ENCODE measurements around the gene SPATA13. TPM values are rescaled to one million over a fixed set of nuclear protein-coding genes. Genes with fewer than 3 reads are reported as not detected.
"Not testable (repeated sequence)": the region's sequence is repeated elsewhere in the genome, so short reads cannot be mapped to it uniquely, and the experiment has no call there.

Gene SPATA13
- total RNA-seq, 1 experiment from 2014 or later: 14.1 TPM

DNA sequence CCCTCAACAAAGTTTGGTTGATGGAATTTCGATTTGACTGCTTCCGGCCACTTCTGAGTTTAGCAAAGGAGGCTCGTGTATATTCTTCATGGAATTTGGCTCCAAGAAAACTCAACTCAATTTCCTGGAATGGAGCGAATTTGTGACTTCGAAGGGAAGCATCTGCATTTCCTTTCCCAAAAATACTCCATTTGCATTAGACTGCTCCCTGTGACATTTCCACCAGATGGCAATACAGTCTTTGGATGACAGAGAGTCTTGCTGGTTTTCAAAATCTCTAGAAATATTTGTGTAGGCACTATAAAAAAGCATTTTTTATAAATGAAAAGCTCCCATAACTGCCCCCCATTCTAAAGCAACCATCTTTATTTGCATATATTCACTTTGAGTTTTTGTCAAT is 152.9 kb downstream of the SPATA13 start:
- no peaks in the 10 kb centered on the region for H3K9me3 ChIP-seq (ENCODE audit: control insufficient read depth, low read depth, low read length)
- no peak overlapping the region for H3K27ac ChIP-seq (ENCODE audit: insufficient read length, low read depth, low read length)
- no peaks in the 10 kb centered on the region for H3K23me2 ChIP-seq (ENCODE audit: insufficient read length, low read depth, low read length, poor library complexity, severe bottlenecking)
- H3K9ac ChIP-seq (ENCODE audit: extremely low read depth, insufficient read length, low read length): no peak overlapping the region
- no peak overlapping the region for H2BK5ac ChIP-seq (ENCODE audit: insufficient read length, low read length)
- H2BK120ac ChIP-seq (ENCODE audit: low read depth, low read length, poor library complexity, severe bottlenecking): no peak overlapping the region
- no CpG with 5 or more reads among the region's 5 CpGs for WGBS (ENCODE audit: extremely low coverage, insufficient read length, low lambda C conversion rate)
- H2BK15ac ChIP-seq (ENCODE audit: low read depth, low read length): no peak overlapping the region
- H2AFZ ChIP-seq (ENCODE audit: low read length): no peak overlapping the region
- no peak overlapping the region for H2BK12ac ChIP-seq (ENCODE audit: insufficient read length, low read depth, low read length)
- no peak overlapping the region for H2BK20ac ChIP-seq (ENCODE audit: low read depth, low read length, poor library complexity, severe bottlenecking)
- no peak overlapping the region for H3K23ac ChIP-seq (ENCODE audit: insufficient read length, low read depth, low read length)
- H3K14ac ChIP-seq (ENCODE audit: insufficient read depth, low read length): no peak overlapping the region
- no peaks in the 10 kb centered on the region for H3K4me1 ChIP-seq (ENCODE audit: insufficient read depth, low read length)
- H3K4me3 Mint-ChIP-seq: no peak overlapping the region
- no peak overlapping the region for H4K91ac ChIP-seq (ENCODE audit: insufficient read length, low read depth, low read length)
- peaks cover 0 to 5% (median 0%) of the 10 kb centered on the region in 3 experiments; a peak in 2 of 7 replicates for H3K36me3 Mint-ChIP-seq (ENCODE audit: insufficient read depth in 1 of 3, low read depth in 3 of 3)
- H3K27me3 Mint-ChIP-seq (ENCODE audit: low read depth): no peaks in the 10 kb centered on the region; the same call in 1 of the 2 replicates
- DNase-seq: no peak
- H3K27me3 ChIP-seq (ENCODE audit: insufficient read depth, low read length): no peaks in the 10 kb centered on the region
- no peak overlapping the region for H3K56ac ChIP-seq (ENCODE audit: insufficient read length, low read depth, low read length)
- TF ChIP-seq, protein P1, sequence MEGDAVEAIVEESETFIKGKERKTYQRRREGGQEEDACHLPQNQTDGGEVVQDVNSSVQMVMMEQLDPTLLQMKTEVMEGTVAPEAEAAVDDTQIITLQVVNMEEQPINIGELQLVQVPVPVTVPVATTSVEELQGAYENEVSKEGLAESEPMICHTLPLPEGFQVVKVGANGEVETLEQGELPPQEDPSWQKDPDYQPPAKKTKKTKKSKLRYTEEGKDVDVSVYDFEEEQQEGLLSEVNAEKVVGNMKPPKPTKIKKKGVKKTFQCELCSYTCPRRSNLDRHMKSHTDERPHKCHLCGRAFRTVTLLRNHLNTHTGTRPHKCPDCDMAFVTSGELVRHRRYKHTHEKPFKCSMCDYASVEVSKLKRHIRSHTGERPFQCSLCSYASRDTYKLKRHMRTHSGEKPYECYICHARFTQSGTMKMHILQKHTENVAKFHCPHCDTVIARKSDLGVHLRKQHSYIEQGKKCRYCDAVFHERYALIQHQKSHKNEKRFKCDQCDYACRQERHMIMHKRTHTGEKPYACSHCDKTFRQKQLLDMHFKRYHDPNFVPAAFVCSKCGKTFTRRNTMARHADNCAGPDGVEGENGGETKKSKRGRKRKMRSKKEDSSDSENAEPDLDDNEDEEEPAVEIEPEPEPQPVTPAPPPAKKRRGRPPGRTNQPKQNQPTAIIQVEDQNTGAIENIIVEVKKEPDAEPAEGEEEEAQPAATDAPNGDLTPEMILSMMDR (conservative IDR thresholded peaks at IDR 0.05): peak; percentile 32; the same call in 1 of the 3 replicates
- H3K4me1 Mint-ChIP-seq: 0 out of 4 replicates have a peak, but pooled peaks cover 0 to 2% of the 10 kb centered on the region in 2 experiments
- H3K18ac ChIP-seq (ENCODE audit: insufficient read length, low read depth, low read length): no peak overlapping the region
- H3K4me2 ChIP-seq (ENCODE audit: insufficient read depth, insufficient read length, low read length): no peak overlapping the region
- no peaks in the 10 kb centered on the region for H3K79me2 ChIP-seq (ENCODE audit: insufficient read depth, low read length)
- H3K9me3 Mint-ChIP-seq: peaks cover 0 to 3% of the 10 kb centered on the region in 2 experiments; a peak in 1 of 5 replicates
- H4K5ac ChIP-seq (ENCODE audit: insufficient read length, low read depth, low read length): no peak overlapping the region
- H3T11ph ChIP-seq (ENCODE audit: low read length): no peak overlapping the region
- no peak overlapping the region for H4K8ac ChIP-seq (replicated peaks; ENCODE audit: insufficient read length, low read depth, low read length)
- H4K20me1 ChIP-seq (ENCODE audit: control insufficient read depth, insufficient read depth, insufficient read length): no peaks in the 10 kb centered on the region
- no peak overlapping the region for H3K27ac Mint-ChIP-seq
- no peak overlapping the region for H3K4ac ChIP-seq (ENCODE audit: low read depth, low read length)
- H3K79me1 ChIP-seq (ENCODE audit: insufficient read depth, low read depth, low read length, poor library complexity, severe bottlenecking): no peaks in the 10 kb centered on the region
- no peak overlapping the region for H2AK5ac ChIP-seq (ENCODE audit: insufficient read length, low read length)

DNA sequence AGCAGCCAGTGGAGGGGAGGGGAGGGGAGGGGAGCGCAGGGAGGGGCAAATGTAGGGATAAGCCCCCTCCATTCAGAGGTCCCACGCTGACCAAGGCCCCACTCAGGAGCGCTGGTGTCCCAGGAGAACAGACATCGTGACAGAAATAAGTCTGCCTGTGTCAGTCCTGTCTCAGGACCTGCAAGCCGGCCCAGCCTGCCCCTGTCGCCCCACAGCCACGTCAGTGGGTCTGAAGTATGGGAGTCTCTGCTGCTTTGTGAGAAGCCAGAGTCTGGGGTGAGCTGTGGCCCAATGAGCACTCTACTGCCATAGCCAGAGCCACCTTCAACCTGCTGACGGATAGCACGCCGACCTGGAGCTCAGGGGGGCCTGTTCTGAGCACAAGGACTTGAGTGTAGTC is 157.3 kb downstream of the SPATA13 start:
- not testable (repeated sequence) for H3K4me1 Mint-ChIP-seq; H3K36me3 Mint-ChIP-seq (ENCODE audit: insufficient read depth in 1 of 3, low read depth in 3 of 3); H4K8ac ChIP-seq (replicated peaks; ENCODE audit: insufficient read length, low read depth, low read length); H2AK5ac ChIP-seq (ENCODE audit: insufficient read length, low read length); H3K27me3 ChIP-seq (ENCODE audit: insufficient read depth, low read length); H3K9ac ChIP-seq (ENCODE audit: extremely low read depth, insufficient read length, low read length); H3K27ac ChIP-seq (ENCODE audit: insufficient read length, low read depth, low read length); H3K9me3 ChIP-seq (ENCODE audit: control insufficient read depth, low read depth, low read length); H3K14ac ChIP-seq (ENCODE audit: insufficient read depth, low read length); H2BK20ac ChIP-seq (ENCODE audit: low read depth, low read length, poor library complexity, severe bottlenecking); H2BK12ac ChIP-seq (ENCODE audit: insufficient read length, low read depth, low read length); H3K4ac ChIP-seq (ENCODE audit: low read depth, low read length); H3K4me2 ChIP-seq (ENCODE audit: insufficient read depth, insufficient read length, low read length); H3K56ac ChIP-seq (ENCODE audit: insufficient read length, low read depth, low read length); H3T11ph ChIP-seq (ENCODE audit: low read length); H3K27ac Mint-ChIP-seq; H3K23ac ChIP-seq (ENCODE audit: insufficient read length, low read depth, low read length); H4K5ac ChIP-seq (ENCODE audit: insufficient read length, low read depth, low read length); H2BK5ac ChIP-seq (ENCODE audit: insufficient read length, low read length); H4K20me1 ChIP-seq (ENCODE audit: control insufficient read depth, insufficient read depth, insufficient read length); H3K9me3 Mint-ChIP-seq; H4K91ac ChIP-seq (ENCODE audit: insufficient read length, low read depth, low read length); H2AFZ ChIP-seq (ENCODE audit: low read length); H3K4me1 ChIP-seq (ENCODE audit: insufficient read depth, low read length); H3K27me3 Mint-ChIP-seq (ENCODE audit: low read depth); H3K79me2 ChIP-seq (ENCODE audit: insufficient read depth, low read length); H2BK15ac ChIP-seq (ENCODE audit: low read depth, low read length); H3K23me2 ChIP-seq (ENCODE audit: insufficient read length, low read depth, low read length, poor library complexity, severe bottlenecking); H3K4me3 Mint-ChIP-seq; DNase-seq; H3K18ac ChIP-seq (ENCODE audit: insufficient read length, low read depth, low read length); H3K79me1 ChIP-seq (ENCODE audit: insufficient read depth, low read depth, low read length, poor library complexity, severe bottlenecking); H2BK120ac ChIP-seq (ENCODE audit: low read depth, low read length, poor library complexity, severe bottlenecking)
- WGBS (ENCODE audit: extremely low coverage, insufficient read length, low lambda C conversion rate): no CpG with 5 or more reads among the region's 10 CpGs

All from H9 (cell line).